HG03378 (cell line): ENCODE results near the gene NSD2.
A peak's percentile ranks its signal among the peaks of the same experiment; 100 is the strongest.
"Not testable (repeated sequence)": the region's sequence is repeated elsewhere in the genome, so short reads cannot be mapped to it uniquely, and the experiment has no call there.

Experiments used
- ATAC-seq: cut with Tn5 transposase; IDR thresholded peaks from one replicate; pipeline ENCODE4 v1.9.1; 2021; ENCODE audit warnings: mild to moderate bottlenecking, moderate library complexity; ENCODE audit not compliant: unreplicated experiment

Gene NSD2

DNA sequence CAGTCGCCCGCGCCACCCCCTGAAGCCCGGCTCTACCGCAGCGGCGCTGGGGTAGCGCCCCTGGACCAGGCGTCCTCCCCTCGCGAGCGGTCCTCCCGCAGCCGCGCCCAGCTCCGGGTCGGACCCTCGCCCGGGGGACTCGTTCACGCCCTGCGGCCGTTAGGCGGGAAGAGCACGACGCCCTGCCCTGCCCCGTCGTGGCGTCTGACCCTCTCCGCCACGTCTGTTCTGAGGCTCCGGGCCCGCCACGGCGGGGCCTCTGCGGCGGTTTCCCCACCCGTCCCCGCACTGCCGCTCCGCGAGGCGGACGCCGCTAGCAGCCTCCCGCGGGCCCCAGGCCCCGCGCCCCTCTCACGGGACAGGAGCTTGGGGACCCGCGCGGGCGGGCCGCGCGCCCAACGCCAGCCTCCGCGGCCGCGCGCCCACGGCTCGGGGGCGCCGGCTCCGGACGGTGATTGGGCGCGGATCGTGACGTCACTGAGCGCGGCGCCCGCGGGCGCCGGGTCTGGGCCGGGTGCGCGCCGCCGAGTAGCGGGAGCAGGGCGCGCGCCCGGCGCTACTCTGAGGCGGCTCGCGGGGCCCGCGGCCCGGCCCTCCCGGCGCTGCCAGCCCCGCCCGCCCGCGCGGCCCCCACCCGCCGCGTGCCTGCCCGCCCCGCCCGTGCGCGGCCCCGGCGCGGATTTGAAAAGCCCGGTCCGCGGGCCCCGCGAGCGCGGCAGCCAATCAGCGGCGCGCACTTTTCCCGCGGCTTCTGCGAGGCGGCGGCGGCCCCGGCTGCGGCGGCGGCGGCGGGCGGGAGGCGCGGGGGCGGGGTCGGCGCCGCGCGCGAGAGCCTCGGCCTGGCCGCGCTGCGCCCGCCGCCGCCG is at the start of gene NSD2:
TSS of gene NSD2 (plus strand) at position 816 of the 866 bp plus-strand sequence. CDS start 29,262 bp downstream, outside the sequence.
- peak; percentile 30 for ATAC-seq

DNA sequence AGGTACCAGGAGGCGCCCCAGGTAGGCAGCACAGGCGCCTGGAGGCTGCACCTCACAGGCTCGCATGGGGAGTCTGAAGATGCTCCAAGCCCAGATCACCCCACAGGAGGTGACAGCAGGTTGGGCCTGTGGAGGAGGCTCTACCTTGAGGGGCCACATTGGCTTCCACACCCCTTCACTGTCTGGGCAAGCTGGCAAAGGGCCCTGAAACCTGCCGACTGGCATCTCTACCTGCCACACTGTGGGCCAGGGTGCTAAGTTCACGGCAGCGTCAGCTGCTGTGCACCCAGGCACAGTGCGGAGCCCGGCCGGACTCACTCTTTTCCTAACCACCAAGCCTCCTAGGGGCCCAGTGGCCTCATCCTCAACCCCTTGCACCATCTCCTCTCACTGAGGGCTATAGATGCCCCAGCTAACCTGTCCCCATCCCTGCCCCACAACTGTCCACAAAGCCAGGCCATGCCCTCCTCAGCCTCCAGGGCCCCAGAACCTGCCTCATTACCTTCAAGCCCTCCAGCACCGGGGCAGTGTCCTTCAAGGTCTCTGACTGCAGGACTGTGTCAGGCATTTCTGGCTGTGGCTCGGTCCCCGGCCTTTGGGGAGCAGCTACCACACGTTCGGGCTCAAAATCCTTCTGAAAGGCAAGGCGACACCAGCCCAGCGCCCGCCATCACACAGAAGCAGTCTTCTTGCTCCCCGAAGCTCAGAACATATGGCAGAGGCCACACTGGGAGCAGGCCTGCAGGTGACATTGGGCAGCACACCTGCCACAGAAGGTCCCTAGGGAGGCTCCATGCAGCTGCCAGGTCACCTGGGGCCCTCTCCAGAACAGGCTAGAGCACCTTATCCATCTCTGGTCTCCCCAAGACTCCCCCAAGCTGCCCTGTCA is 49.3 kb upstream of the NSD2 start:
- no peak for ATAC-seq

DNA sequence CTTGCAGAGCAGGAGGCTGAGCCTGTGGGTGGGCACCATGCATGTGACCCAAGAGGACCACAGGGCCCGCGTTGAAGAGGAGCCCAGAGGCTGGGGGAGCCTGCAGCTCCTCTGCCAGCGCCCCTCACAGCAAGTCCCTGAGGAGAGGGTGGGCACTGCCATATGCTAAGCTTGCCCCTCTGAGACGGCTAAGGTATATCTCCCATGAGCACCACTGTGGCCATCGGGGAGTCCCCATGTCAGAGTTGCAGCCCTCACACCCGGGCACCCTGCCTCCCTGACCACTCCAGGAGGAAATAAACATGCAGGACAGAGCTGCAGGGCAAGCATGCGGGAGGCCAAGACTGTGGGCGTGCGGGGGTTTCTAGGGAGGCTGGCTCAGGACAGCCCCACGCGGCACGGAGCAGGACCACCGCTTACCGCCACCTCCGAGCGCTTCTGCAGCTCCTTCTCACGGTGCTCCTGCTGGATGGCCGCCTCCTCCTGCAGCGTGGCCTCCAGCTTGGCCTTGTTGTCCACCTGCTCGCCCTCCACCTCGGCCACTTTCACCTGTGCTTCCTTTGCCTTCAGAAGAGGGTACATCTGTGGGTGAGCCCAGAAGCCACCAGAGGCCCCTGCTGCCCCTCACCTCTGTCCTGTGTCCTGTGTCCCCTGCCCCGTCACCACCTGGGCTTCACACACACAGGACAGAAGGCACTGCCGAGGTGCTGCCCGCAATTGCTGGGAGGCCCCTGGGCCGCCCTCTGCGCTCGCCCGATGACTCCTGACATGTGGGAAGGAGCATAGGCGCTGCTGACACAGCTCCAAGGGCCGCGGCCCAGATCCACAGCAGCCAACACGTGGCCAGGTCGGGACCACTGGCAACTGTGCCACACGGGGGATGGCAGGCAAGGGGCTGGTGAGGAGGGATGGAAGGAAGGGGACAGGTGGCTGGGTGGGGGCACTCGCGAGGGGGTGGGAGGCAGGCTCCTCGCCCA is 48.3 kb upstream of the NSD2 start:
- no peak for ATAC-seq

DNA sequence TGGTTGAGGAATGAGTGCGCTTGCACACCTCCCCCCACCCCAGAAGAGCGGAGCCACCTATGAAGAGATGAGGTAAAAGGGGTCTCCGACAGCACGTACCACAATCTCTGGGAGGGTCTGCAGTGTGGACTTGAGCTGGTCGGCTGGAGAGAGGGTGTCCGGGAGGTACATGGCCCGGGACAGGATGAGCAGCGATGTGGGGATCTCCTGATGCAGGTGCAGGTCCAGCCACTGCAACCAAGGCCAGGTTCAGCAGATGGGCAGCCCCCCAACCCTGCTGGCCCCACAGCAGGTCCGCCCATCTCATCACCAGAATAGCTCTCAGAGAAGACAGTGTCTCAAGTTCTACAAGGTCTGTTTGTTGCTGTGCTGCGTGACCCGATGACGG is 47.7 kb upstream of the NSD2 start:
- ATAC-seq, result no peak

DNA sequence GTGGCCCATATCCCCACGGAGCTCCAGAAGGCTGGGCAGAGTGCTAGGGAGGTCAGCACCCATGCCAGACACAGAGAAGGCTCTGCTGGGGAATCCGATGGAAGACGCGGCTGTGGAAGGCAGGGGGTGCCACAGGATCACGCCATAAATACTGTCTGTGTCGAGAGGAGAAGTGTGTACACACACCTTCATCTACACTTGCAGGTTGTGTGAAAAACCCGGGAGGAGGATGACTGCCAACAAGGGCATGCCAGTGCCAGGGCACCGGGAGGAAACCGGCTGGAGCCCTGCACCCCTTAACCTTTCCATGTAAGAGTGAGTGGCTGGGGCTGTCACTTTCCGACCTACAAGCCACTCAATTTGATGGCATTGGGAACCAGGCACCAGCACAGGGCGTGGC is 46.4 kb upstream of the NSD2 start:
- no peak for ATAC-seq

DNA sequence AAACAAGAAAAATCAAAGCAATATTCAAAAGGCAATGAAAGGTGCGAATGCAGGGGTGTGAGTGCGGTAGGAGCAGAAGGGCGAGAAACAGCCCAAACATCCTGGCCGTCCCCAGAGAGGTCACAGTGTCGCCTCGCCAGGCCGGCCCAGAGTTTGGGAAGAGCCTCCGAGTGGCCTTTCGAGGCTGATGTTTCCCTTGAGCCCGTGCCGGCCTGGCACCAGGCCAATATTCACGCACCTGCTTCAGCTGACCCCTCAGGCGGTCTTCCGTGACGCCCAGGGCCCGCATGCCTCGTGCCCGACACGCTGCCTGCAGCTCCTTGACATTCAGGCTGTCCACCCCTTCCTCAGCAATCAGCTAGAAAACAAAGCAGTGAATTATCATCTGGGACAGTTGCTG is 45.9 kb upstream of the NSD2 start:
- no peak for ATAC-seq

DNA sequence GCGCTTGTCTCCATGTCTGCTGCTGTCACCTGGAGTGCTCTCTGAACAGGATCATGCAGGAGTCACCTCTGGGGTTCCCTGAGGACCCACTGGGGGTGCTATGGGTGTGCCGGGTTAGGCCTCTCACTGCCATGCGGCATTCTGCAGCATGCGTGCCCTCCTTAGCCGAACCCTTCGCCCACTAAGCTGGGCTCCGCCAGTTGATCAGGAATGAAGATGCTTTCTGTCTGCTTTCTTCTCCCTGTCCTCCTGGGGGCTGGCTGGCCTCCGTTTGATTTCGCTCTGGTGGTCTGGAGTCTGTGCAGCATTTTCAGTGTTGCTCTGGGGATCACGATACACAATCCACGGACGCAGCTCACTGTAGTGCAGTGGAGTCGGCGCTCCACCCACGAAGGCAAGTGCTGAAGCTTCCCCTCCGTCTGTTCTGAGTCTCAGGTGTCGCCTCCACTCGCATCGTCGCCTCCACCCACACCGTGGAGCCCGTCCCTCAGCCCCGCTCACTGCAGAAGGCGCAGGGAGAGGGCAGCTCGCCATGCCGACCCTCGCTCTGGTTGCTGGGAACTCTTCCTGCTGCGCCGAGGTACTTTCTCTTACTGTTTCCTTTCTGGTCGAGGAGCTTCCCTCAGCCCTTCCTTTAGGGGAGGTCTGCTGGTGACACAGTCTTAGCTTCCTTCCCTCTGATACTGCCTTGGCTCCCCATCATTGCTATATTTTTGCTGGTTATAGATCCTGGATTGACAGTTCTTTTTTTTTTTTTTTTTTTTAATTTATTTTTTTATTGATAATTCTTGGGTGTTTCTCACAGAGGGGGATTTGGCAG is 44.5 kb upstream of the NSD2 start:
- no peak for ATAC-seq

DNA sequence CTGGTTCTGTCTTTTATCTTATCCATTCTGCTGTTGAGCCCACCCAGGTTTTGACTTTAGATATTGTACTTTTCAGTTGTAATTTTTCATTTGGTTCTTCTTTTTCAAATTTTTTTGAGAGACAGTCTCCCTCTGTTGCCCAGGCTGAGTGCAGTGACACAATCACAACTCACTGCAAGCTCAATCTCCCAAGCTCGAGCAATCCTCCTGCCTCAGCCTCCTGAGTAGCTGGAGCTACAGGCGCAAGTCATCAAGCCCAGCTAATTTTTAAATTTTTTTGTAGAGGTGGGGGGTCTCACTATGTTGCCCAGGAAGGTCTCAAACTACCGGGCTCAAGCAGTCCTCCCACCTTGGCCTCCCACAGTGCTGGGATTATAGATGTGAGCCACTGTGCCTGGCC is 41.0 kb upstream of the NSD2 start:
- no peak for ATAC-seq

DNA sequence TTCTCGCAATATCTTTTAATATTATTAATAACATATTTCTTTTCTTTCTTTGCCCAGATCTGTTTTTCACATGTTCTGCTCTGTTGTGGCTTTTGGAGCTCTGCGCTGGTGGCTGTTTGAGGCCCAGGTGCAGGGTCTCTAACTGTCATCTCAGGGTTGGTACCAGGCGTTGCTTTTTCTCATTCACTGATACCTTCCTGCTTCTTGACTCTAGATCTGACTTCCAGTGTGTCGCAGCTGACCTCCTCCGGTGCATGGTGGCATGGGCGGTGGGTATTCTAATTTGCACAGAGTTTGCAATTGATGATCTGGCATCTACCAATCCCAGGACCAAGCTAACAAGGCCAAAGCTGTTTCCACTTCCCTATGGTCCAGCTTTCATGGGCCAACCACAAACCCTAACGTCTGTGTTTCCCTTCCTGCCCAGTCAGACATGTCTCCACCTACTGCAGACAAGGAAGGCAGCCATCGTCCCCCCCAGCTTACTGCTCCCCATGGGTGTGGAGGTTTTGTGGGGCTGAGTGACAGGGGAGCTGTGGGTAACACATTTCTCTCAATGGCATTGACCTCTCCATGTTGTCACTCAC is 40.5 kb upstream of the NSD2 start:
- ATAC-seq, result no peak

DNA sequence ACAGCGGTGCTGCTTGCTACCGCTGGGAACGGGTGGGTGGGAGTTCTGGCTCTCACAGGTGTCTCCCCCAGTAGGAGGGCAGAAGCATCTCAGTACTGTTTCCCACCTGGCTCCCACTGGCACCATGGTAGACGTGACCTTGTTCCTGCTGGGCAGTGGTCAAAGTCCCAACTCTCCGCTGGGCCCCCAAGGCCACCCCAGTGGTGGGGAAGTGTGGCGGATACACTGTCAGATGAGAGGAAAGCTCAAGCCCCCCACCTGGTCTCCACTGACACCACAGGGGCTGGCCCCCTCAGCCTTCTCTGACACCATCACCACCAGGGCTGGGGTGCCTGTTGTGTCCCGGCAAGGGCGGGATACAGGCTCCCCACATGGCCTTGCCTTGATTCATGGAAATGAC is 39.9 kb upstream of the NSD2 start:
- ATAC-seq, result no peak

DNA sequence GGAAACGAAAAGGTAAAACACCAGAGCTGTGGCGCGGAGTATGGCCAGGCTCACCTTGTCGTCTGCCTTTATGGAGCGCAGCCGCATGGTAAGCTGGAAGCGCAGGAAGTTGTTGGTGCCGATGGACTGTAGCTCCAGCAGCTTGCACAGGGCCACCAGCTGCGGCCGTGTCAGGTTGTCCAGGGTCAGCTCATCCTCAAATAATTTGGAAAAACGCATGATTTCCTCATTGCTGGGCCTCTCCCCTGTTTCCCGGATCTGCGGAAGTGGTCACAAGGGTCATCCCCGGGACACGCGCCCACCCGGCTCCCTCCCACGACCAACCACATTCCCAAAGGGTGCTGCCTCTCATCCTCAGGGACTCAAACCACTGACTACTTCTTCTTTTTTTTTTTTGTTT is 38.5 kb upstream of the NSD2 start:
- ATAC-seq, result no peak

DNA sequence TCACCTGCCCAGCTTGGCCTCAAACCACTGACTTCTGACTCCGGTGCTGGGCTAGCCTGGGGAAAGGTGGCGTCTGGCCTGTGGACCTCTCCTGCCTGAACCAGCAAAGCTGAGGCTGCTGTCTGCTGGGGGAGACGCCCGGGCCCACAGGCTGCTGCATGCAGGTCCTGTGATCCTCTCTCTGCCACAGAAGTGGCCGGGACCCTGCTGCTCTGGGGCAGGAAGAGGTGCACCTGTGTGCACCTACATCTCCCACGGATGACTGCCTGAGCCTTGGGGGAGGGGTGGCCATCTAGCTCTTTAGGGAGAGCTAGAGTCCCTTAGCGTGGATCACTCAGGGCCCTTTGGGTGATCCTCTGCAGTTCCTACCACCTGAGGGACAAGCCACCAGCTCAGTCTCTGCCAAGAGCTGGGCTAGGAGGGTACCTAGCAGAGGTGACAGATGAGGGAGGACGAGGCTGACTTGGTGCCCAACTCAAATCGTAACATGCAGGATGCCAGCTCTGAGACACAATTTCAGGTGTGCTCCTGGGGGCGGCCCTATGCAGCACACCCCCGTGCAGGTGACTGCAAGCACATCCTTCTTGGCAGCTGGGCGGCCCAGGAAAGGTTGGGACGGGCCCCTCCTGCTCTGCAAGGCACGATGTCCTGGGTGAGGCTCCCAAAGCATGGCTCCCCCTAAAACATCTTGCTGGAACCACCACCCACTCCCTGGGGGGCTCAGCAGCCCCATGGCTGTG is 37.7 kb upstream of the NSD2 start:
- no peak for ATAC-seq

DNA sequence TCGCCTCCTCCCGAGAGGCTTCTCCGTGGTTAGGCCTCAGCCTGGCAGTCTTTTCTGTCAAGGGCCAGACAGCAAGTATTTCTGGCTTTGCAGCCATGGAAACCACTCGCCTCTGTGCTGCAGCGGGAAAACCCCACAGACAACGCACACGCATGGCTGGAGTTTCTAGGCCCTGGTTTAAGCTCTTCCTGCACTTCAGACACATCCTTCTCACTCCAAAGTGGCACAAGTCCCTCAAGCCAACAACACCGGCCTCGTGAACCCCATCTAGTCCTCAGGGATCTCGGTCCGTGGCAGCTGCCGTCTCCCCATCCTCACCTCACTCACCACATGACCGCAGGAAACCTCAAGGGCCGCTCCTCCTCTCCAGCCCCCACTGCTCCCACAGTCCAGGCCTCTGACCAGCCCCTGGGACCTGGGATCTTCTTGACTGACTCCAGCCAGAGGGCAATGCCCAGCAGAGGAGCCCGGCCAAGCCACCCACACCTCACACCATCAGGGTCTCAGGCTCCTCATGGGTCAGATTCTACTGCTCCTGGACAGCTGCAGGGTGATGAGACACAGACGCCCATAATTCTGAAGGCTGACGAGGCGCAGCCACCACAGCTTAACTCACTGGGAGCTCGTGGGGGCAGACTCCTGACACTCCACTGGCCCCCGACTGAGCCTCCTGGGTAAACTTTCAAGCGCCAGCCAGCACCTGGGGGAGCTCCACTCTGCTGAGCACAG is 37.0 kb upstream of the NSD2 start:
- no peak for ATAC-seq

DNA sequence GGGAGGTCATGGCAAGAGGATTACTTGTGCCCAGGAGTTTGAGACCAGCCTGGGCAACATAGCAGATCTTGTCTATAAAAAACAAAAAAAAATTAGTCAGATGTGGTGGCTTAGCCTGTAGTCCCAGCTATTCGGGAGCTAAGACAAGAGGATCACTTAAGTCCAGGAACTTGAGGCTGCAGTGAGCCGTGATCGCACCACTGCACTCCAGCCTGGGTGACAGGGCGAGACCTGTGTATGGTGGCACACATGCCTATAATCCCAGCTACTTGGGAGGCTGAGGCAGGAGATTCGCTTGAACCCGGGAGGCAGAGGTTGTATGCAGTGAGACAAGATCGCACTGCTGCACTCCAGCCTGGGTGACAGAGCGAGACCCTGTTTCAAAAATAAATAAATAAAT is 35.4 kb upstream of the NSD2 start:
- ATAC-seq, result not testable (repeated sequence)

DNA sequence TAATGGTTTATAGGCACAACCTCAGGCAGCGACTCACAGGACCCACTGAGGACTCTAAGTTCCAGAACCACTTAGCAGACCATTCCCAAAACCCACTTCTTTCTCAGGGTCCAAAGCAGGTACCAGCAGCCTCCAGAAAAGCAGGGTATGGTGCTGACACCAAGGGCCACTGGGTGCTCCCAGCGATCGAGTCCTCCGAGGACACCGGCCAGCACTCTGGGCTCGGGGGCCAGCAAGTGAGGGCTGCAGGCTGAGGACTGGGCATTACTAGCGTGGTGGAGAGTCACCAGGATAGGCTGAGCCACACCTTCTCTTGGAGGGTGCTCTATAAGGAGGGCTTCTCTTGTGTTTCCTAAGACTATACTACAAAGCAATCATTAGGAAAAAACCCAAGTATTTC is 34.5 kb upstream of the NSD2 start:
- ATAC-seq, result no peak

DNA sequence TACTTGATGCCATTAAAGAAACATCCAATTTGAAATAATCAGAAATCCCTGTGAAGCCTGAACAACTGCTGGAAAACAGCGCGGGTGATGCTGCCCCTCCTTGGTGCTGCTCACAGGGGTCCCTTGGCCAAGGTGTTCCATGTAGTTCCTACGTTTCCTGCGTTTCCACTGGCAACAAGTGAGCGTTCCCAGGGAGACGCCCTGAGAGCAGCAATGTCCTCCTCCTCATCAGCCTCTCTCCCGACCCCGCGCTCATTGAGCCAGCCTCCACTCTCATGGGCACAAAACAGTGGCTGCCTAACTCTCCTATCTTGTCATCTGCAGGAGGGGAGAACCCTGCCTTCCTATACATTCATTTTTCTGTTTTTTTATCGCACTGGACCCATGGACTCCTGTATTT is 34.1 kb upstream of the NSD2 start:
- no peak for ATAC-seq

DNA sequence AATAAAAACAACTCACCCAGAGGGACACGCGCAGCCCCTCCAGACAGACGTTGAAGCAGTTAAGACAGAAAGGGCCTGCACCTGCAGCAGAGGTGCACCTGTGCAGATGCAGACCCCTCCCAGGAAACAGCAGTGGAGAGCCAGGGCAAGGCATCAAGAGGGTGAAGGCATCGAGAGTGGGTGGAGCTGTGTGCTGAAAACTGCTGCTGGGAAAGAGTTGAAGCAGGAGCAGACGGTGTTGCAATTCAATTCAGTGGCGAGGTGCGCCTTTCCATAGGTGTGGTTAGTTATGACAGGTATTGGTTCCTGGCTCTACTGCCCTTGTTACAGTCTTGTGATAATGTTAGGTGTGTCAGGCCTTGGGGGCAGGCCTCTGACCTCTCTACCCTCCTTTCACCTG is 31.9 kb upstream of the NSD2 start:
- ATAC-seq, result no peak

DNA sequence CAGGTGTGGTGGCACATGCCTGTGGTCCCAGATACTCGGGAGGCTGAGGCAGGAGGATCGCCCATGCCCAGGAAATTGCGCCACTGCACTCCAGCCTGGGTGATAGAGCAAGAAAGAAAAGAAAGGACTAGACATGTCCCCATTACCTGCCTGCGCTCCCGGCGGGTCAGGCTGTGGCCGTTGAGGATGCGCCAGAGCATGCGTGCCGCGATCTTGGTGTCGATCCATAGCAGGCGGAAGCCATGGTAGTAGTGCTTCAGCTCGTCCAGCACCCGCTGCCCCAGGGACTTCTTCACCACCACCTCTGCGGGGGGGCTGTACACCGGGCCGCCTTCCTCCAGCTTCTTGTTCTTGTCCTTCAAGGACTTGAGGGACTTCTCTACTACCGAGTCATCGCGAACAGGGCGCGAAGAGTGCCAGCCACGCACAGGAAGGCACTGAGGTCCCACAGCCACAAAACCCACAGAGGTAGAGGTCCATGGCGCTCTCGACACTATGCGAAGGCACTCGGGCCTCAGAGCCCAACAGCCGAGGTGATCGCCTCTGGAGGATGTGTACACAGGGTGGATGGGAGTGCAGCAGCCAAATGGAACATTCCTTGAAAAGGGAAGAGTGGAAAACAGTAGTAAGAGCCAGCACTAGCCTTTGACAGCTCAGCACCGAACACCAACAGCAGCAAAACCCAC is 29.8 kb upstream of the NSD2 start:
- ATAC-seq, result no peak
